Fibroblast of pulmonary artery (primary cell): ENCODE data around the gene GRK3.

ENCODE experiments used
- DNase-seq: peaks from one replicate; pipeline ENCODE4 v3.0.0-alpha.2; 2010; ENCODE audit warnings: low read depth
- H3K4me3 ChIP-seq: replicated peaks from 2 replicates; pipeline ENCODE4 v1.5.1; 2011; ENCODE audit warnings: low read depth, mild to moderate bottlenecking, control low read depth, low read length, moderate library complexity
- TF ChIP-seq, protein P1 (sequence below): IDR thresholded peaks from 2 replicates; pipeline ENCODE4 v1.5.1; 2011; ENCODE audit warnings: mild to moderate bottlenecking, control low read depth, low read length, inconsistent platforms; ENCODE audit errors: missing control alignments

The GRK3 gene

DNA sequence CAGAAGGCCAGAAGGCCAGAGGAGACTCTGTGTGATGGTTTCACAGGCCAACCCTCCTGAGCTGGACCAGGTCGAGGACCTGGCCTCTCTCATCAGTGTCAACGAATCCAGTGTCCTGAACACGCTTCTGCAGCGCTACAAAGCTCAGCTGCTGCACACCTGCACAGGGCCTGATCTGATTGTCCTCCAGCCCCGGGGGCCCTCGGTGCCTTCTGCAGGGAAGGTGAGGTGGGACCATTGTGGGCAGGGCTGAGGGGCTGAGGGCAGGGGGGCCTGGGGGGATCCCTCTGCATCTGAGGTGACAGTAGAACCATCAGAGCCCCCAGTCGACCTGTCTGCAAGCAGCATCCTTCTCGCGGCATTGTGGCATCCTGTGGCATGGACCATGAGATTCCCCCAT is 207.8 kb downstream of the GRK3 start:
- H3K4me3 ChIP-seq, result no peak overlapping the region
- TF ChIP-seq, protein P1, sequence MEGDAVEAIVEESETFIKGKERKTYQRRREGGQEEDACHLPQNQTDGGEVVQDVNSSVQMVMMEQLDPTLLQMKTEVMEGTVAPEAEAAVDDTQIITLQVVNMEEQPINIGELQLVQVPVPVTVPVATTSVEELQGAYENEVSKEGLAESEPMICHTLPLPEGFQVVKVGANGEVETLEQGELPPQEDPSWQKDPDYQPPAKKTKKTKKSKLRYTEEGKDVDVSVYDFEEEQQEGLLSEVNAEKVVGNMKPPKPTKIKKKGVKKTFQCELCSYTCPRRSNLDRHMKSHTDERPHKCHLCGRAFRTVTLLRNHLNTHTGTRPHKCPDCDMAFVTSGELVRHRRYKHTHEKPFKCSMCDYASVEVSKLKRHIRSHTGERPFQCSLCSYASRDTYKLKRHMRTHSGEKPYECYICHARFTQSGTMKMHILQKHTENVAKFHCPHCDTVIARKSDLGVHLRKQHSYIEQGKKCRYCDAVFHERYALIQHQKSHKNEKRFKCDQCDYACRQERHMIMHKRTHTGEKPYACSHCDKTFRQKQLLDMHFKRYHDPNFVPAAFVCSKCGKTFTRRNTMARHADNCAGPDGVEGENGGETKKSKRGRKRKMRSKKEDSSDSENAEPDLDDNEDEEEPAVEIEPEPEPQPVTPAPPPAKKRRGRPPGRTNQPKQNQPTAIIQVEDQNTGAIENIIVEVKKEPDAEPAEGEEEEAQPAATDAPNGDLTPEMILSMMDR, result no peak
- DNase-seq, result no peak

- no peak overlapping the region for H3K4me3 ChIP-seq
- DNase-seq, result no peak
- TF ChIP-seq, protein P1, result peak; percentile 49
Measured at GRCh38 chr22:25774575-25775026, 210.1 kb downstream of the GRK3 start.

- TF ChIP-seq, protein P1, result no peak
- no peak for DNase-seq
- no peak overlapping the region for H3K4me3 ChIP-seq
Measured at GRCh38 chr22:25775531-25775930, 211.1 kb downstream of the GRK3 start.

GRCh38 chr22:25777411-25777810 is 212.9 kb downstream of the GRK3 start:
- DNase-seq, result no peak
- H3K4me3 ChIP-seq, result no peak overlapping the region
- TF ChIP-seq, protein P1, result no peak

- TF ChIP-seq, protein P1, result peak; percentile 51
- no peak overlapping the region for H3K4me3 ChIP-seq
- peak; percentile 69 for DNase-seq
Measured at GRCh38 chr22:25777870-25778269, 213.4 kb downstream of the GRK3 start.
